Measurements from ENCODE around the gene TMF1.

The TMF1 gene

DNA sequence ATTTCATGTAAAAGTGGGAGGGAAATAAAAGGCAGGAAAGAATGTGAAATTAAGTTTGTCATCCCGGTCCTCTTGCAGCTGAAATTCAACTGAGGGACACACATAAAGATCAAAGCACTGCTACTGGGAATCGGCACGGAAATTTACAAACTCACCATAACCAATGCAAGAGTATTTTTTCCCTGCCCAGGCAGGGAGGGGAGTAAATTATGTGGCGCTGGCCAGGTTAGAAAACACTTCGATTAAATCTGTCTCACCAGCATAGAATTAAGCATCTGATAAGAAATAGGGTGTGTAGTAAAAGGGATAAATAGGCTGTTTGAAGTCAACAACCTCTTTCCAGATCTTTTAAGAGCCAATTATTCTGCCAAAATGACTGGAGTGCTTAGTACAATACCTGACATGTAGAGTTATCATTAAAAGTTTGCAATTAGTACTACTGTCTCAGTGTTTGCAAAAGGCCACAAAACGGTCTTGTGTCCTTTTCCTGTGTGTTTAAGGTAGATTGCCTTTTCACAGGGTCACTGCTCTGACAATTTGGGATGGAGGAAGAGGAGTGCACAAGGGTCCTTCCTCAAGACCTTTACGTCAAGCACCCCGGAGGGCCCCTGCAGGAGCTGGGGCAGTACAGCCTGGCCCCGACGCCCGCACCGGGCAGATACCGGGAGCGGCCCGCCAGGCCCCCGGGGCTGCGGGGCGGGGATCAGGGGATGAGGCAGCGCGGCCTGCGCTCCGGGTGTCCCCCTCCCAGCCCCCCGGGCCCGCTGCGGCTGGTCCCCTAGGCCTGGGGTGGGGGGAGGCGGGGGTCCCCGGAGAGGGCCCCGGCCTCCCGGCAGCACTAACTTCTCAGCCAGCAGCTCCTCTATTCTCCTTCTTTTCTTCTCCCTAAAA is 27.4 kb upstream of the TMF1 start:
- TF ChIP-seq SIN3A (IDR thresholded peaks at IDR 0.05; ENCODE audit: borderline replicate concordance, insufficient read depth, low read length) (no peak), FOXP2 (optimal IDR thresholded peaks at IDR 0.05; ENCODE audit: borderline replicate concordance, extremely low read depth, extremely low read length, insufficient read depth) (no peak), POLR2AphosphoS5 (IDR thresholded peaks at IDR 0.05; ENCODE audit: low read depth, low read length) (no peak), TAF1 (IDR thresholded peaks at IDR 0.05; ENCODE audit: borderline replicate concordance, insufficient read depth, low read length) (no peak)
- TF ChIP-seq, protein P1, sequence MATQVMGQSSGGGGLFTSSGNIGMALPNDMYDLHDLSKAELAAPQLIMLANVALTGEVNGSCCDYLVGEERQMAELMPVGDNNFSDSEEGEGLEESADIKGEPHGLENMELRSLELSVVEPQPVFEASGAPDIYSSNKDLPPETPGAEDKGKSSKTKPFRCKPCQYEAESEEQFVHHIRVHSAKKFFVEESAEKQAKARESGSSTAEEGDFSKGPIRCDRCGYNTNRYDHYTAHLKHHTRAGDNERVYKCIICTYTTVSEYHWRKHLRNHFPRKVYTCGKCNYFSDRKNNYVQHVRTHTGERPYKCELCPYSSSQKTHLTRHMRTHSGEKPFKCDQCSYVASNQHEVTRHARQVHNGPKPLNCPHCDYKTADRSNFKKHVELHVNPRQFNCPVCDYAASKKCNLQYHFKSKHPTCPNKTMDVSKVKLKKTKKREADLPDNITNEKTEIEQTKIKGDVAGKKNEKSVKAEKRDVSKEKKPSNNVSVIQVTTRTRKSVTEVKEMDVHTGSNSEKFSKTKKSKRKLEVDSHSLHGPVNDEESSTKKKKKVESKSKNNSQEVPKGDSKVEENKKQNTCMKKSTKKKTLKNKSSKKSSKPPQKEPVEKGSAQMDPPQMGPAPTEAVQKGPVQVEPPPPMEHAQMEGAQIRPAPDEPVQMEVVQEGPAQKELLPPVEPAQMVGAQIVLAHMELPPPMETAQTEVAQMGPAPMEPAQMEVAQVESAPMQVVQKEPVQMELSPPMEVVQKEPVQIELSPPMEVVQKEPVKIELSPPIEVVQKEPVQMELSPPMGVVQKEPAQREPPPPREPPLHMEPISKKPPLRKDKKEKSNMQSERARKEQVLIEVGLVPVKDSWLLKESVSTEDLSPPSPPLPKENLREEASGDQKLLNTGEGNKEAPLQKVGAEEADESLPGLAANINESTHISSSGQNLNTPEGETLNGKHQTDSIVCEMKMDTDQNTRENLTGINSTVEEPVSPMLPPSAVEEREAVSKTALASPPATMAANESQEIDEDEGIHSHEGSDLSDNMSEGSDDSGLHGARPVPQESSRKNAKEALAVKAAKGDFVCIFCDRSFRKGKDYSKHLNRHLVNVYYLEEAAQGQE (IDR thresholded peaks at IDR 0.05; ENCODE audit: insufficient read depth in 1 of 2, low read depth in 2 of 2, low read length in 2 of 2), result no peak

GRCh38 chr3:69072928-69073327 is 20.8 kb upstream of the TMF1 start:
- TF ChIP-seq TAF1 (IDR thresholded peaks at IDR 0.05; ENCODE audit: borderline replicate concordance, insufficient read depth, low read length) (no peak), FOXP2 (optimal IDR thresholded peaks at IDR 0.05; ENCODE audit: borderline replicate concordance, extremely low read depth, extremely low read length, insufficient read depth) (no peak), POLR2AphosphoS5 (IDR thresholded peaks at IDR 0.05; ENCODE audit: low read depth, low read length) (no peak), SIN3A (IDR thresholded peaks at IDR 0.05; ENCODE audit: borderline replicate concordance, insufficient read depth, low read length) (no peak)
- TF ChIP-seq, protein P1 (IDR thresholded peaks at IDR 0.05; ENCODE audit: insufficient read depth in 1 of 2, low read depth in 2 of 2, low read length in 2 of 2), result no peak

DNA sequence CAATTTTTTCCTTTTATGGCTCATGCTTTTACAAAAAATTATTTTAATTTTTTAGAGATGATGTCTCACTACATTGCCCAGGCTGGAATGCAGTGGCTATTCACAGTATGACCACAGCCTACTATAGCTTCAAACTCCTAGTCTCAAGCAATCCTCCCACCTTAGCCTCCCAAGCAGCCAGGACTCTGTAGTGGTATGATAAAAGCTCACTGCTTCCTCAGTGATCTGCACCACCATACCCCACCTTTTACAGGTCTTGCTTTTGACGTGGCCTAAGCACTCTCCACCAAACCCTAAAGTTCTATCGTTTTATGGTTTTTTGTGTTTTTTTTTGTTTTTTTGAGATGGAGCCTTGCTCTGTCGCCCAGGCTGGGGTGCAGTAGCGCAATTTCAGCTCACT is 14.0 kb upstream of the TMF1 start:
- TF ChIP-seq, protein P1 (IDR thresholded peaks at IDR 0.05; ENCODE audit: insufficient read depth in 1 of 2, low read depth in 2 of 2, low read length in 2 of 2), result no peak
- TF ChIP-seq FOXP2 (optimal IDR thresholded peaks at IDR 0.05; ENCODE audit: borderline replicate concordance, extremely low read depth, extremely low read length, insufficient read depth) (no peak), TAF1 (IDR thresholded peaks at IDR 0.05; ENCODE audit: borderline replicate concordance, insufficient read depth, low read length) (no peak), SIN3A (IDR thresholded peaks at IDR 0.05; ENCODE audit: borderline replicate concordance, insufficient read depth, low read length) (no peak), POLR2AphosphoS5 (IDR thresholded peaks at IDR 0.05; ENCODE audit: low read depth, low read length) (no peak)

GRCh38 chr3:69065318-69065964 is 13.3 kb upstream of the TMF1 start:
- no peak for TF ChIP-seq SIN3A (IDR thresholded peaks at IDR 0.05; ENCODE audit: borderline replicate concordance, insufficient read depth, low read length)
- TF ChIP-seq POLR2AphosphoS5 (IDR thresholded peaks at IDR 0.05; ENCODE audit: low read depth, low read length), result no peak
- TF ChIP-seq FOXP2 (optimal IDR thresholded peaks at IDR 0.05; ENCODE audit: borderline replicate concordance, extremely low read depth, extremely low read length, insufficient read depth), result no peak
- no peak for TF ChIP-seq TAF1 (IDR thresholded peaks at IDR 0.05; ENCODE audit: borderline replicate concordance, insufficient read depth, low read length)
- TF ChIP-seq, protein P1 (IDR thresholded peaks at IDR 0.05; ENCODE audit: insufficient read depth in 1 of 2, low read depth in 2 of 2, low read length in 2 of 2), result no peak
